HEK293 (cell line): ENCODE measurements around the gene STEAP1.
"Not testable (repeated sequence)": the region's sequence is repeated elsewhere in the genome, so short reads cannot be mapped to it uniquely, and the experiment has no call there.

Experiments
- BCL11A ChIP-seq: fragments of 450-650 bp; formaldehyde crosslinking; IDR thresholded peaks from 2 replicates; pipeline ENCODE4 v1.5.1; 2016; ENCODE audit warnings: low read depth, missing biosample characterization, missing genetic modification characterization
- CTCF ChIP-seq: fragments of 450-650 bp; formaldehyde crosslinking; IDR thresholded peaks from 2 replicates; pipeline ENCODE4 v1.5.1; 2016; ENCODE audit warnings: missing biosample characterization, missing genetic modification characterization
- KLF10 ChIP-seq: fragments of 450-650 bp; IDR thresholded peaks from 2 replicates; pipeline ENCODE4 v1.5.1; 2018; ENCODE audit warnings: missing biosample characterization, mild to moderate bottlenecking, missing genetic modification characterization
- REST ChIP-seq: fragments of 450-650 bp; formaldehyde crosslinking; IDR thresholded peaks from 2 replicates; pipeline ENCODE4 v1.5.1; 2016; ENCODE audit warnings: missing biosample characterization, missing genetic modification characterization
- TCF7L2 ChIP-seq: IDR thresholded peaks from 2 replicates; pipeline ENCODE4 v1.6.1; 2011; ENCODE audit warnings: low read depth, mild to moderate bottlenecking, inconsistent platforms, low read length, moderate library complexity, borderline replicate concordance
- TSHZ1 ChIP-seq: fragments of 450-650 bp; formaldehyde crosslinking; IDR thresholded peaks from 2 replicates; pipeline ENCODE4 v1.5.1; 2016; ENCODE audit warnings: missing biosample characterization, missing genetic modification characterization, borderline replicate concordance
- ZBTB20 ChIP-seq: fragments of 450-650 bp; formaldehyde crosslinking; IDR thresholded peaks from 2 replicates; pipeline ENCODE4 v1.5.1; 2016; ENCODE audit warnings: missing biosample characterization, missing genetic modification characterization
- ZNF148 ChIP-seq: fragments of 450-650 bp; formaldehyde crosslinking; IDR thresholded peaks from 2 replicates; pipeline ENCODE4 v1.5.0; 2017; ENCODE audit warnings: missing biosample characterization, missing genetic modification characterization, borderline replicate concordance
- ZNF18 ChIP-seq: fragments of 450-650 bp; formaldehyde crosslinking; IDR thresholded peaks from 2 replicates; pipeline ENCODE4 v1.5.1; 2016; ENCODE audit warnings: missing biosample characterization, missing genetic modification characterization
- ZNF391 ChIP-seq: fragments of 450-650 bp; formaldehyde crosslinking; IDR thresholded peaks from 2 replicates; pipeline ENCODE4 v1.5.1; 2016; ENCODE audit warnings: low read depth, missing biosample characterization, missing genetic modification characterization, borderline replicate concordance
- ZNF394 ChIP-seq: fragments of 450-650 bp; formaldehyde crosslinking; IDR thresholded peaks from 2 replicates; pipeline ENCODE4 v1.5.1; 2016; ENCODE audit warnings: missing biosample characterization, missing genetic modification characterization, mild to moderate bottlenecking, moderate library complexity, borderline replicate concordance
- ZNF558 ChIP-seq: fragments of 450-650 bp; formaldehyde crosslinking; IDR thresholded peaks from 2 replicates; pipeline ENCODE4 v1.5.1; 2016; ENCODE audit warnings: missing biosample characterization, missing genetic modification characterization

- not testable (repeated sequence) for TF ChIP-seq ZNF394 (tag by site-specific recombination); ZBTB20 (tag by site-specific recombination); REST (tag by site-specific recombination); TCF7L2; ZNF558 (tag by site-specific recombination); ZNF18; KLF10; BCL11A (tag by site-specific recombination); CTCF; ZNF391 (tag by site-specific recombination); TSHZ1 (tag by site-specific recombination); ZNF148 (tag by site-specific recombination)
Observed at GRCh38 chr7:90149428-90149827, 4.8 kb upstream of the STEAP1 start.
